NCI-H128 (cell line): ENCODE data around the gene PRAMEF6.
"Not testable (repeated sequence)": the region's sequence is repeated elsewhere in the genome, so short reads cannot be mapped to it uniquely, and the experiment has no call there.

Experiments
- DNase-seq: peaks from one replicate; lab custom pipeline; 2025; ENCODE audit not compliant: unreplicated experiment; lab: John Stamatoyannopoulos, UW

Gene PRAMEF6

DNA sequence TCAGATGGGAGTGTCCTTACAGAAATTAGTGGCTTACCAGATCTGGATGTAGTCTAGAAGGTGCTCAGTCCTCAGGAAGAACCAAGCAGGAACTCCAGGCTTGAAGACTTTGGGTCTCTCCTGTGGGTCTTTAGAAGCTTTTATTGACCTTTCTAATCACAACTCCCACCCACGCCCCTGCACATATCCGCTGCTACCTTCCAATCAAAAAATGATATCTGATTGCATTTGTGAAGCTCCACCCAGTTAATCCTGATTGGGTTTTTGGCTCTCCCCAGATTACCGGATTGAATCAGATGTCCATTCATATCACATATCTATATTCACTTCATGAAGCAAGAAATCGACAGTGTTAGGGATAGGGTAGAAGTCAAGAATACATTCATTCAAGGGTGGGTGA is at the start of gene PRAMEF6:
TSS of gene PRAMEF6 (minus strand) at position 101 of the 400 bp plus-strand sequence. CDS start 5,062 bp downstream, outside the sequence.
- not testable (repeated sequence) for DNase-seq

DNA sequence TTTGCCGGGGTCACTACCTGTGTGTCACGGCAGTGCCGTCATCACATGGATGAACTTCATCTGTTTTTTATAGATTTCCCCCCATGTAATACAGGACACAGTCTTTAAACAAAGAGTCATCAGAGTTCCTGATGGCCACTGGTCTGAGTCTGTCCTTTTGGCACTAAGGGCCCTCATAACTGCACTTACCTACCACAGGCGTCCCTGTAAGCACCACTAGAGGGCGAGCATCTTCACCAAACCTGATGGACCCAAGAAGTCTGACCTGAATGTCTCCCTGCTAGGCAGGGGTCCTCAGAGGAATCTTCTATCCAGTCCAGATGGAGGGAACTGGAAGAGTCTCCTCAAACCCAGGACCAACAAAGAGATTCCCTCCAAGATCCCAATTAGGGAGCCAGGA is 23.0 kb downstream of the PRAMEF6 start:
- not testable (repeated sequence) for DNase-seq

DNA sequence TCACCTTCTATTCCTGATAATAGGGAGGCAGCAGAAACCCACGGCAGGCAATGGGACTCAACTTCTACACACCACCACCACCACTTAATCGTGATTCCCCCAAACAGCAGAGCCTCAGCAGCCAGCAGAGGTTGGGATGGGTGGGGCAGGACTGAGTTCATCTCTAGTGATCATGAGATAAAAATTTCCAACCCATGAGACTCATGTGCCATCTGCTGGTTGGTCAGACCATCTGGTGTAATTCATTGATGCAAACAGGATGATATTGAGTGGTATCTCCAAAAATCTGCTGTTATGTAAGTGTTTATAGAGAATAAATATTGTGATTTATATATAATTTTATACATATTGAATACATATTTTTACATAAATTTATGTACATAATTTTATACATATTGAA is 25.6 kb downstream of the PRAMEF6 start:
- DNase-seq, result not testable (repeated sequence)

DNA sequence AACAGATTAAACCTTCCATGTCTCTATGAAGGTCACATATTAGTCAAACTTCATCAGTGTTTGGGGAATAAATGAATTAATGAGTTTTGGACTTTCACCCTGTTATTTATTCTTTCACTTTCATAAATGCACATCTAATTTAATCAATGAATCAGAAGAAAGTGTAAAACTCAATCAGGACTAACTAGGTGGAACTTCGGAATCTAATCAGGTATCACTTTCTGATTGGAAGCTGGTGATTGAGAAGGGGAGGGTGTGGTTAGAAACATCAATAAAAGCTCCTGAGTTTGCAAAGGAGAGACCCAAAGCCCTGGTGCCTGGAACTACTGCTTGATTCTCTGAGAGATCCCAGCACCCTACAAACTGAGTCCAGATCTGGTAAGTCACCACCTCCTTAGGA is 31.1 kb downstream of the PRAMEF6 start, which contains the start of gene PRAMEF7:
TSS of gene PRAMEF7 (plus strand) at position 301 of the 400 bp plus-strand sequence. CDS start 1,083 bp downstream, outside the sequence.
- not testable (repeated sequence) for DNase-seq

DNA sequence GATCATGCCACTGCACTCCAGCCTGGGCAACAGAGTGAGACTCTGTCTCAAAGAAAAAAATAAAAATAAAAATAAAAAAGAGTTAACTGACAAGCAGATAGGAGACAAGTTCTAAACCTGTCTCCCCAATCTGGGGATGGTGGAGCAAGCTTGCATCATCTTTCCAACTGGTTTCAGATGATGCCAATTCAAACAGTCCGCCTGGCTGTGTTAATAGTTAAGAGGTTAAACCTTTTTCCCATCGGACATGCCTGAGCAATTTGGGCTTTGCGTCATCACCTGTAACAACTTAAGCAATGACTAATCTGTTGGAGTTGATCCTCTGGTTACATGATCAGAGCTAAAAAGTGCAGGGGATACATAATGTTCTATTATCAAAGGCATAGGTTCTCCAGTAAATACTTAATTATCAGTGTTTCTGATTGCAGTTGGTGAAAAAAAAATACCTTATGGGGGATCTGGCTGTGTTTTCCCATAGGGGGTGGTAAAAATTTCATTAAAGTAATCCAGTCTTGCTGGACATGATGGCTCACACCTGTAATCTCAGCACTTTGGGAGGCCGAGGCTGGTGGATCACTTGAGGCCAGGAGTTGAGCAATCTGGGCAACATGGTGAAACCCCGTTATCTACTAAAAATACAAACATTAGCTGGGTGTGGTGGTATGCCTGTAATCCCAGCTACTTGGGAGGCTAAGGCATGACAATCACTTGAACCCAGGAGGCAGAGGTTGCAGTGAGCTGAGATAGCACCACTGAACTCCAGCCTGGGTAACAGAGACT is 43.4 kb downstream of the PRAMEF6 start:
- DNase-seq, result not testable (repeated sequence)

DNA sequence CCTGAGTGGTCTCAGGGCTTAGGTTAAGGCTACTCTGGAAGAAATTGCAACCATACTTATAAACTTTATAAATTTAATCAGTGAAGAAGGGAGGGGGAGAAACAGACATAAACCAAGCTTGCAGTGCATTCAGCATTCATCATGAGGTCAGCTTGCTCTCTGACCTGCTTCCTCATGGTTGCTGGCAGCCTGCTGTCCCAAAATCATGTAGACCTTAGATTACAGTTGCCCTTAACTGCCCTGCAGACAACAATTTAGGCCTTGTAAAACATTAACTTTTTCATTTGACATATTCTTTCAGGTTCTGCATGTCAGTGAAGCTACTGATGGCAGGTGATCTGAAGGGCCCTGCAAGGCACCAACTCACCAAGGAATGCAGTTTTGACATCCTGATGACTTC is 48.2 kb downstream of the PRAMEF6 start:
- not testable (repeated sequence) for DNase-seq

DNA sequence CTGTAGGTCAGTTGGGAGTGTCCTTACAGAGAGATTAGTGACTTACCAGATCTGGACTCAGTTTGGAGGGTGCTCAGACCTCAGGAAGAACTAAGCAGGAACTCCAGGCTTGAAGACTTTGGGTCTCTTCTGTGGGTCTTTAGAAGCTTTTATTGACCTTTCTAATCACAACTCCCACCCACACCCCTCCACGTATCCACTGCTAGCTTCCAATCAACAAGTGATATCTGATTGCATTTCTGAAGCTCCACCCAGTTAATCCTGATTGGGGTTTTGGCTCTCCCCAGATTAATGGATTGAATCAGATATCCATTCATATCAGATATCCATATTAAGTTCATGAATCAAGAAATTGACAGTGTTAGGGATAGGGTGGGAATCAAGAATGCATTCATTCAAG is 49.2 kb downstream of the PRAMEF6 start, which contains the start of gene PRAMEF10:
TSS of gene PRAMEF10 (minus strand) at position 101 of the 400 bp plus-strand sequence. CDS start 2,423 bp downstream, outside the sequence.
- DNase-seq, result not testable (repeated sequence)
